GM23338 (cell line): Measurements from ENCODE around the gene RABL6.

ENCODE experiments used
- ETS1 ChIP-seq: IDR thresholded peaks from 2 replicates; pipeline ENCODE4 v1.6.1; 2016; ENCODE audit warnings: antibody characterized with exemption
- EZH2 ChIP-seq: fragments of 200-600 bp; sonication (generic); IDR thresholded peaks from one replicate; pipeline ENCODE4 v1.8.0; 2017; ENCODE audit warnings: antibody characterized with exemption, mild to moderate bottlenecking, low read depth; ENCODE audit not compliant: unreplicated experiment
- EZH2phosphoT487 ChIP-seq: fragments of 200-600 bp; sonication (generic); IDR thresholded peaks from one replicate; pipeline ENCODE4 v1.8.1; 2018; ENCODE audit warnings: antibody characterized with exemption; ENCODE audit not compliant: unreplicated experiment
- JUNB ChIP-seq: IDR thresholded peaks from one replicate; pipeline ENCODE4 v1.6.1; 2016; ENCODE audit warnings: antibody characterized with exemption; ENCODE audit not compliant: unreplicated experiment
- POLR2AphosphoS5 ChIP-seq: IDR thresholded peaks from 2 replicates; pipeline ENCODE4 v1.6.1; 2016; ENCODE audit warnings: antibody characterized with exemption, low read depth
- ZNF114 ChIP-seq: fragments of 250-450 bp; sonication (Bioruptor Pico); IDR thresholded peaks from 2 replicates; pipeline ENCODE4 v1.5.0; 2020; ENCODE audit warnings: mild to moderate bottlenecking, moderate library complexity
- TF ChIP-seq, protein P1 (sequence below), 2 experiments: fragments of 200-600 bp in 1 of 2; sonication (generic) in 1 of 2; conservative IDR thresholded peaks; 2 replicates each; pipeline versions ENCODE4 v1.5.1 to v1.6.1; 2016 to 2017; ENCODE audit warnings: antibody characterized with exemption in 2 of 2, low read depth in 2 of 2, mild to moderate bottlenecking in 2 of 2, moderate library complexity in 1 of 2

- TF ChIP-seq, protein P1, sequence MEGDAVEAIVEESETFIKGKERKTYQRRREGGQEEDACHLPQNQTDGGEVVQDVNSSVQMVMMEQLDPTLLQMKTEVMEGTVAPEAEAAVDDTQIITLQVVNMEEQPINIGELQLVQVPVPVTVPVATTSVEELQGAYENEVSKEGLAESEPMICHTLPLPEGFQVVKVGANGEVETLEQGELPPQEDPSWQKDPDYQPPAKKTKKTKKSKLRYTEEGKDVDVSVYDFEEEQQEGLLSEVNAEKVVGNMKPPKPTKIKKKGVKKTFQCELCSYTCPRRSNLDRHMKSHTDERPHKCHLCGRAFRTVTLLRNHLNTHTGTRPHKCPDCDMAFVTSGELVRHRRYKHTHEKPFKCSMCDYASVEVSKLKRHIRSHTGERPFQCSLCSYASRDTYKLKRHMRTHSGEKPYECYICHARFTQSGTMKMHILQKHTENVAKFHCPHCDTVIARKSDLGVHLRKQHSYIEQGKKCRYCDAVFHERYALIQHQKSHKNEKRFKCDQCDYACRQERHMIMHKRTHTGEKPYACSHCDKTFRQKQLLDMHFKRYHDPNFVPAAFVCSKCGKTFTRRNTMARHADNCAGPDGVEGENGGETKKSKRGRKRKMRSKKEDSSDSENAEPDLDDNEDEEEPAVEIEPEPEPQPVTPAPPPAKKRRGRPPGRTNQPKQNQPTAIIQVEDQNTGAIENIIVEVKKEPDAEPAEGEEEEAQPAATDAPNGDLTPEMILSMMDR (conservative IDR thresholded peaks at IDR 0.05; ENCODE audit: low read depth in 2 of 2) = no peak
- no peak for TF ChIP-seq POLR2AphosphoS5
- no peak for TF ChIP-seq ZNF114
- no peak for TF ChIP-seq EZH2
- no peak for TF ChIP-seq JUNB
- TF ChIP-seq ETS1 = no peak
- no peak for TF ChIP-seq EZH2phosphoT487
These were observed 27.6 kb downstream of the RABL6 start for GRCh38 chr9:136835162-136835931.
